Loucy (cell line): ENCODE results near the gene PIK3R5.

Experiments used
- CTCF ChIP-seq: fragments of 200-600 bp; sonication (generic); conservative IDR thresholded peaks from 2 replicates; pipeline ENCODE4 v1.5.1; 2014; ENCODE audit warnings: mild to moderate bottlenecking, antibody characterized with exemption, low read length
- EZH2phosphoT487 ChIP-seq: fragments of 200-600 bp; IDR thresholded peaks from 2 replicates; pipeline ENCODE4 v1.6.1; 2018; ENCODE audit warnings: antibody characterized with exemption, mild to moderate bottlenecking, moderate library complexity, borderline replicate concordance

GRCh38 chr17:8975091-8975725 is 9.7 kb upstream of the PIK3R5 start:
- peak; percentile 43 for TF ChIP-seq CTCF
- no peak for TF ChIP-seq EZH2phosphoT487
